SK-N-SH (cell line): ENCODE measurements around the gene TGOLN2. TPM values are rescaled to one million over a fixed set of nuclear protein-coding genes. Genes with fewer than 3 reads are reported as not detected.
"Not testable (repeated sequence)": the region's sequence is repeated elsewhere in the genome, so short reads cannot be mapped to it uniquely, and the experiment has no call there.

Experiments used
- CTCF ChIA-PET: fragments of 300-600, 350-600 bp; formaldehyde crosslinking; extraction: SDS; loops from one replicate; lab custom pipeline; 2021; lab: Yijun Ruan, JAX
- POLR2A ChIA-PET: fragments of 350-600 bp; sonication (Branson Sonifier 250); formaldehyde crosslinking; extraction: SDS; loops from one replicate; lab custom pipeline; 2020; ENCODE audit warnings: antibody characterized with exemption, inconsistent platforms; lab: Yijun Ruan, JAX
- DNase-seq: peaks from one replicate; pipeline ENCODE4 v3.0.0; 2012
- H2AFZ ChIP-seq: fragments of 200-600 bp; sonication (generic); 2 replicates; pipeline ENCODE4 v1.8.1; 2016; ENCODE audit warnings: antibody characterized with exemption, mild to moderate bottlenecking, low read depth
- H3F3A ChIP-seq: fragments of 200-600 bp; sonication (generic); replicated peaks from 2 replicates; pipeline ENCODE3; 2016; ENCODE audit warnings: antibody characterized with exemption, mild to moderate bottlenecking; ENCODE audit not compliant: insufficient read depth
- H3K27ac ChIP-seq, 2 experiments: fragments of 200-500 bp in 1 of 2; fragments of 200-600 bp in 1 of 2; sonication (Bioruptor generic) in 1 of 2; sonication (generic), shearing (Covaris generic) in 1 of 2; 2 replicates each; pipeline versions ENCODE4 v1.5.1 to v1.6.1; 2014 to 2016; ENCODE audit warnings: low read depth in 2 of 2, inconsistent platforms in 1 of 2, low read length in 1 of 2, mild to moderate bottlenecking in 1 of 2, mixed read lengths in 1 of 2
- H3K27me3 ChIP-seq: fragments of 200-600 bp; sonication (generic), shearing (Covaris generic); 2 replicates; pipeline ENCODE4 v1.6.1; 2016; ENCODE audit warnings: mixed run types; ENCODE audit not compliant: insufficient read depth
- H3K36me3 ChIP-seq, 2 experiments: fragments of 200-500 bp in 1 of 2; fragments of 200-600 bp in 1 of 2; sonication (Bioruptor generic) in 1 of 2; sonication (generic) in 1 of 2; replicated peaks in 1 of 2; 2 replicates each; pipeline versions ENCODE3 to v1.5.1; 2014 to 2016; ENCODE audit warnings: low read length in 1 of 2, mild to moderate bottlenecking in 1 of 2; ENCODE audit not compliant: insufficient read depth in 2 of 2, control insufficient read depth in 1 of 2
- H3K4me1 ChIP-seq, 2 experiments: fragments of 200-500 bp in 1 of 2; fragments of 200-600 bp in 1 of 2; sonication (Bioruptor generic) in 1 of 2; sonication (generic), shearing (Covaris generic) in 1 of 2; 2 replicates each; pipeline versions ENCODE4 v1.5.1 to v1.6.1; 2014 to 2016; ENCODE audit warnings: low read depth in 1 of 2, low read length in 1 of 2, mixed run types in 1 of 2; ENCODE audit not compliant: insufficient read depth in 2 of 2, control insufficient read depth in 1 of 2
- H3K4me2 ChIP-seq: fragments of 200-600 bp; sonication (generic), shearing (Covaris generic); 2 replicates; pipeline ENCODE4 v1.6.1; 2017; ENCODE audit warnings: mixed run types
- H3K4me3 ChIP-seq, 2 experiments: fragments of 200-500 bp in 1 of 2; fragments of 200-600 bp in 1 of 2; sonication (Bioruptor generic) in 1 of 2; sonication (generic), shearing (Covaris generic) in 1 of 2; 2 replicates each; pipeline versions ENCODE4 v1.5.1 to v1.8.1; 2014 to 2016; ENCODE audit warnings: low read depth in 2 of 2, inconsistent platforms in 1 of 2, low read length in 1 of 2, mild to moderate bottlenecking in 1 of 2, mixed read lengths in 1 of 2, moderate library complexity in 1 of 2
- H3K79me2 ChIP-seq: fragments of 200-600 bp; sonication (generic); 2 replicates; pipeline ENCODE4 v1.8.1; 2017; ENCODE audit warnings: mild to moderate bottlenecking; ENCODE audit not compliant: insufficient read depth
- H3K9ac ChIP-seq: fragments of 200-600 bp; sonication (generic); 2 replicates; pipeline ENCODE4 v1.6.1; 2017; ENCODE audit warnings: mixed run types
- H3K9me2 ChIP-seq: fragments of 200-600 bp; sonication (generic); 2 replicates; pipeline ENCODE4 v1.6.1; 2017; ENCODE audit warnings: mixed run types
- H3K9me3 ChIP-seq: fragments of 200-600 bp; sonication (generic); 2 replicates; pipeline ENCODE4 v1.6.1; 2017; ENCODE audit warnings: mixed run types, mild to moderate bottlenecking, moderate library complexity
- H4K20me1 ChIP-seq: fragments of 200-600 bp; sonication (generic); 2 replicates; pipeline ENCODE4 v1.6.1; 2017; ENCODE audit warnings: mild to moderate bottlenecking, mixed run types; ENCODE audit not compliant: insufficient read depth
- CHD2 ChIP-seq: fragments of 150-350 bp; IDR thresholded peaks from 2 replicates; pipeline ENCODE4 v1.6.1; 2018; ENCODE audit warnings: low read length; ENCODE audit not compliant: partially characterized antibody
- CTCF ChIP-seq: fragments of 200-600 bp; sonication (generic); IDR thresholded peaks from 2 replicates; pipeline ENCODE4 v1.6.1; 2017; ENCODE audit warnings: antibody characterized with exemption, mild to moderate bottlenecking, moderate library complexity
- ELF1 ChIP-seq: IDR thresholded peaks from 2 replicates; pipeline ENCODE4 v1.4.0; 2012
- EP300 ChIP-seq, 2 experiments: IDR thresholded peaks; 2 replicates each; pipeline versions ENCODE4 v1.4.0 to v1.6.1; 2012; ENCODE audit warnings: borderline replicate concordance in 1 of 2, low read depth in 1 of 2, low read length in 1 of 2
- EZH2phosphoT487 ChIP-seq: fragments of 200-600 bp; sonication (generic); IDR thresholded peaks from 2 replicates; pipeline ENCODE4 v1.6.1; 2017; ENCODE audit warnings: low read depth, mixed run types, mild to moderate bottlenecking, antibody characterized with exemption, moderate library complexity, borderline replicate concordance
- GATA2 ChIP-seq: sonication (generic); formaldehyde crosslinking; IDR thresholded peaks from 2 replicates; pipeline ENCODE4 v1.5.0; 2020; ENCODE audit warnings: mild to moderate bottlenecking, missing genetic modification reagents
- JUND ChIP-seq: IDR thresholded peaks from 2 replicates; pipeline ENCODE4 v1.4.0; 2012
- RAD21 ChIP-seq: IDR thresholded peaks from 2 replicates; pipeline ENCODE4 v1.6.1; 2012; ENCODE audit warnings: mild to moderate bottlenecking, low read length
- REST ChIP-seq: IDR thresholded peaks from 2 replicates; pipeline ENCODE4 v1.6.1; 2012; ENCODE audit warnings: mild to moderate bottlenecking, low read depth, low read length, moderate library complexity
- RFX5 ChIP-seq: IDR thresholded peaks from 2 replicates; pipeline ENCODE4 v1.6.1; 2012; ENCODE audit warnings: mild to moderate bottlenecking, improper control_type of control experiment, low read length
- RXRA ChIP-seq: IDR thresholded peaks from 2 replicates; pipeline ENCODE4 v1.4.0; 2012; ENCODE audit warnings: low read depth, mild to moderate bottlenecking, borderline replicate concordance
- SMC3 ChIP-seq: IDR thresholded peaks from 2 replicates; pipeline ENCODE4 v1.6.1; 2012; ENCODE audit warnings: low read depth, low read length, improper control_type of control experiment
- WGBS: methylation state at CpG from one replicate; pipeline ENCODE4 v1.1.6; 2017; ENCODE audit warnings: low lambda C conversion rate; 5-methylcytosine and 5-hydroxymethylcytosine counted together
- polyA plus RNA-seq, 3 experiments: library from polyadenylated mRNA; depleted of rRNA; stranded (reverse); fragments of >200 nt; gene quantifications; 2 replicates each; pipeline ENCODE4 v1.2.3, GENCODE V29; 2012

Gene TGOLN2
- polyA plus RNA-seq, 1 of the 3 experiments (the other 2 are of a cell fraction): 138 TPM

GRCh38 chr2:85344356-85344954 lies 16.7 kb upstream of the TGOLN2 start:
- Histone ChIP-seq H3K4me2 (no peak overlapping the region), H3K79me2 (no peaks in the 10 kb centered on the region), H3K36me3 (peaks cover 0 to 19% of the 10 kb centered on the region in 2 experiments), H3K9me3 (no peaks in the 10 kb centered on the region), H2AFZ (no peak overlapping the region), H3F3A (no peaks in the 10 kb centered on the region), H3K4me3 (no peak overlapping the region), H3K27ac (no peak overlapping the region), H3K9ac (no peak overlapping the region), H3K27me3 (no peaks in the 10 kb centered on the region), H3K4me1 (no peaks in the 10 kb centered on the region), H3K9me2 (no peaks in the 10 kb centered on the region), H4K20me1 (no peaks in the 10 kb centered on the region)
- POLR2A ChIA-PET: no interaction called here
- no peak for DNase-seq
- WGBS: 89% methylated on average over 14 of the region's 14 CpGs
- TF ChIP-seq ELF1 (no peak), CTCF (no peak), SMC3 (no peak), RFX5 (no peak), GATA2 (CRISPR knock-in tag) (no peak), RAD21 (no peak), EP300 (IDR thresholded peaks at IDR 0.05; ENCODE audit: borderline replicate concordance in 1 of 2, low read depth in 1 of 2, low read length in 1 of 2) (no peak), CHD2 (no peak), EZH2phosphoT487 (no peak), JUND (no peak), RXRA (no peak), REST (no peak)
- CTCF ChIA-PET: no interaction called here

- H3K36me3 ChIP-seq: peaks cover 0 to 16% of the 10 kb centered on the region in 2 experiments
- H4K20me1 ChIP-seq, H2AFZ ChIP-seq, H3K27me3 ChIP-seq, DNase-seq, H3K9me3 ChIP-seq, H3F3A ChIP-seq, H3K9me2 ChIP-seq, POLR2A ChIA-PET, CTCF ChIA-PET, H3K4me2 ChIP-seq, H3K4me3 ChIP-seq, H3K79me2 ChIP-seq, H3K9ac ChIP-seq, H3K27ac ChIP-seq, H3K4me1 ChIP-seq: not testable (repeated sequence)
- WGBS: 97% methylated on average over 4 of the region's 10 CpGs
Observed at GRCh38 chr2:85343207-85343895, 15.6 kb upstream of the TGOLN2 start.
